ENCODE data around the gene STIM2. TPM values are rescaled to one million over a fixed set of nuclear protein-coding genes. Genes with fewer than 3 reads are reported as not detected.

STIM2 gene
- total and polyA plus RNA-seq, 10 donors = 26.8 to 66.6 (median 49.1) TPM

DNA sequence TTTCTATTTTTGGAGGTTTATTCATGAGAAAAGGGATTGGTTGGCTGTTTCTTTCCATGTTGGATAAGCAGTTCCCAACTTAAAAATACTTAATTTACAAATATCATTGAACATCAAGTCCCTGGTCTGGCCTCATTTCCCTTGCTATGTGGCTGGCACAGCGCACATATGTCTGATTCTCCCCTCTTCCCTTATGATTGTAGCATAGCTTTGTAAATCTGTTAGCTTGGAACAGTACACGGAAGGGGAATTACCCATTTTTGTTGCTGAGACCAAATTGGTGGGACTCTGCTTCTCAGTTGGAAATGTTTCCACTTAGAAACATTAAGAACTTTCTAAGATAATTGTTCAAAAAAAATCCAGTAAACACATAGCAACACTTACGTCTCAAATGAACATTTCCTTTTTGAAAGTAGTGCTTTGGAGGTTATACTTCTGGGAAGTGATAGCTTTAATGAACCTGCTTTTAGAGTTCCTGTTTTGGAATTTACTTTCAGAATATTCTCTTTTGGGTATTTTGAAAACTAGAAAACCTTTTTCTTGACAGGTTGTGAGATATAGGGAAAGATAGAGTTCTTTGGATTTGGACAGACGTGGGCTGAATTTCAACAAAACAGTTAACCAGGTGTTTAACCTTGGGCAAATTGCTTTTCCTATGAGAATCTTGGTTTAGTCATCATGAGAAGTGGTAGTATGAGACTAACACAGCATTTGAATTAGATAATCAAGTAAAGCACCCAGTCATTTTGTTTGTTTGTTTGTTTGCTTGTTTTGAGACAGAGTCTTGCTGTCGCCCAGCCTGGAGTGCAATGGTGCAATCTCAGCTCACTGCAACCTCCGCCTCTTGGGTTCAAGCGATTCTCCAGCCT, 47.3 kb downstream of the STIM2 start:
- H3K4me3 ChIP-seq = no peak overlapping the region
- no peak for TF ChIP-seq POLR2AphosphoS5 (IDR thresholded peaks at IDR 0.05)
- TF ChIP-seq, protein P1, sequence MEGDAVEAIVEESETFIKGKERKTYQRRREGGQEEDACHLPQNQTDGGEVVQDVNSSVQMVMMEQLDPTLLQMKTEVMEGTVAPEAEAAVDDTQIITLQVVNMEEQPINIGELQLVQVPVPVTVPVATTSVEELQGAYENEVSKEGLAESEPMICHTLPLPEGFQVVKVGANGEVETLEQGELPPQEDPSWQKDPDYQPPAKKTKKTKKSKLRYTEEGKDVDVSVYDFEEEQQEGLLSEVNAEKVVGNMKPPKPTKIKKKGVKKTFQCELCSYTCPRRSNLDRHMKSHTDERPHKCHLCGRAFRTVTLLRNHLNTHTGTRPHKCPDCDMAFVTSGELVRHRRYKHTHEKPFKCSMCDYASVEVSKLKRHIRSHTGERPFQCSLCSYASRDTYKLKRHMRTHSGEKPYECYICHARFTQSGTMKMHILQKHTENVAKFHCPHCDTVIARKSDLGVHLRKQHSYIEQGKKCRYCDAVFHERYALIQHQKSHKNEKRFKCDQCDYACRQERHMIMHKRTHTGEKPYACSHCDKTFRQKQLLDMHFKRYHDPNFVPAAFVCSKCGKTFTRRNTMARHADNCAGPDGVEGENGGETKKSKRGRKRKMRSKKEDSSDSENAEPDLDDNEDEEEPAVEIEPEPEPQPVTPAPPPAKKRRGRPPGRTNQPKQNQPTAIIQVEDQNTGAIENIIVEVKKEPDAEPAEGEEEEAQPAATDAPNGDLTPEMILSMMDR (IDR thresholded peaks at IDR 0.05 in 8 of 11, conservative IDR thresholded peaks at IDR 0.05 in 3 of 11) = no peak
- no peak for TF ChIP-seq POLR2A (IDR thresholded peaks at IDR 0.05)
- H3K9me3 ChIP-seq = no peaks in the 10 kb centered on the region
- no peaks in the 10 kb centered on the region for H3K27me3 ChIP-seq (replicated peaks in 1 of 7)
- WGBS, 5 donors = 59 to 74% (median 67%) methylated on average over 7 of the region's 7 CpGs
- H3K27ac ChIP-seq = peak overlapping the region in 6 of 8 donors; percentile 30 to 69 (median 54)
- no peak for DNase-seq
- intact Hi-C loops (cut with DNase I; ENCODE audit: low total_unique reads) = no loop called here
- peaks cover 8 to 96% (median 69%) of the 10 kb centered on the region in 6 donors for H3K4me1 ChIP-seq
- no peaks in the 10 kb centered on the region for H3K36me3 ChIP-seq

DNA sequence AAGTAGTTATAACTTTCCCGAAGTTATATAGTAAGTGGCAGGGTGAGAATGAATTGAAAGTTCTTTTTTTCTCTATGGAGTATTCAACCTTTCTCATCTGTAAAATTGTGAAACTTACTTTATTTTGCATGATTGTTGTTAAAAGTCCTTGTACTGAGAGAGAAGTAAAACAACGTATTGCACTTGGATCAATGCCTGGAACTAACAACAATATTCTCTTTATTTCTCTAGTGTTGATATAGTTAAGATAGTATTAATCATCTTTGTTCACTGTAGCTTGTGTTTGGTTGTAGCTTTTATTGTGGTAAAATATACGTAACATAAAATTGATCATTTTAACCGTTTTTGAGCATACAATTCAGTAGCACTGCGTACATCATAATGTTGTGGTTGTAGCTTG, 48.7 kb downstream of the STIM2 start:
- H3K36me3 ChIP-seq = no peaks in the 10 kb centered on the region
- H3K4me3 ChIP-seq = no peak overlapping the region
- H3K27me3 ChIP-seq (replicated peaks in 1 of 7) = no peaks in the 10 kb centered on the region
- TF ChIP-seq, protein P1 (IDR thresholded peaks at IDR 0.05 in 8 of 11, conservative IDR thresholded peaks at IDR 0.05 in 3 of 11) = no peak
- no peak for TF ChIP-seq POLR2AphosphoS5 (IDR thresholded peaks at IDR 0.05)
- no peak for TF ChIP-seq POLR2A (IDR thresholded peaks at IDR 0.05)
- H3K27ac ChIP-seq = no peak overlapping the region
- WGBS, 5 donors = 91 to 95% (median 93%) methylated on average over 5 of the region's 5 CpGs
- DNase-seq = no peak
- peaks cover 12 to 96% (median 70%) of the 10 kb centered on the region in 6 donors for H3K4me1 ChIP-seq
- intact Hi-C loops (cut with DNase I; ENCODE audit: low total_unique reads) = no loop called here
- H3K9me3 ChIP-seq = no peaks in the 10 kb centered on the region

DNA sequence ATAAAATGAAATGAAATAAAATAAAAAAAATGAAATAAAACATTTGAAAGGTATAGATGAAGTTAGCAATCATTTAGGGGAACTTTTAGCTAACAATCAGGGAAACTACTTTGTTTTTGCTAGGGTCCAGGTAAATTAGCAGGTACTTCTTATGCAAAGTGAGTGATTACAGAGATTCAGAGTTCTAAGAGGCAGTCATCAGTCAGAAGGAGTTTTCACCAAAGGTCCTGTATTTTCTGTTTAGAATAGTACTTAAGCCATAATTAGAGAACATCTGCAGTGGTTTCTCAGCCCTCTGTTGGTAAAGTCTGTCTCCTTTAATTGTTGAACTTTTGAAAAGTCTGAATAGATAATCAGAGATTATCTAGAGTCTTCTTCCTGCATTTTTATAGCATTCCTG, 50.6 kb downstream of the STIM2 start:
- H3K9me3 ChIP-seq = no peaks in the 10 kb centered on the region
- H3K36me3 ChIP-seq = no peaks in the 10 kb centered on the region
- no peak overlapping the region for H3K4me3 ChIP-seq
- H3K4me1 ChIP-seq = peaks cover 12 to 98% (median 75%) of the 10 kb centered on the region in 6 donors
- no peak overlapping the region for H3K27ac ChIP-seq
- no peaks in the 10 kb centered on the region for H3K27me3 ChIP-seq (replicated peaks in 1 of 7)
- TF ChIP-seq, protein P1 (IDR thresholded peaks at IDR 0.05 in 8 of 11, conservative IDR thresholded peaks at IDR 0.05 in 3 of 11) = no peak
- TF ChIP-seq POLR2AphosphoS5 (IDR thresholded peaks at IDR 0.05) (no peak), POLR2A (IDR thresholded peaks at IDR 0.05) (no peak)
- intact Hi-C loops (cut with DNase I; ENCODE audit: low total_unique reads) = no loop called here
- DNase-seq = no peak

DNA sequence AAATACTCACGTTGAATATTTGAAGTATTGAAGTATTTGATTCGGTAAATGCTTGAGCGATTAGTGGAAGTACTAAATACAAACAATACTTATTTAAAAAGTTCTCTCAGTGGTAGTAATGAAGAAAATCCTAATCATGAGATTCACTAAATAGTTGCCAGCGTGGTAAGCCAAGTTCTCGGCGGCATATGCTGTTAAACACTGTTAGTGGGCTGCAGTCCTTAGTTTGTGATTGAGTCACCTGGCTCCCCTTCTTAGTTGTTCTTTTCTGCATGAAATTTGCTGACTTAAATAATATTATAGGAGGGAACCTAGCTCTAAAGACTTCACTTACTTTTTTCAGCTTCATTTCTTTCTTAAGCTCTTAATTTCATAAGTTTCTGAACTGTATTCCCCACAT, 51.4 kb downstream of the STIM2 start:
- intact Hi-C loops (cut with DNase I; ENCODE audit: low total_unique reads) = no loop called here
- no peak overlapping the region for H3K4me3 ChIP-seq
- 89 to 96% (median 94%) methylated on average over 6 of the region's 6 CpGs for WGBS, 5 donors
- H3K27ac ChIP-seq = no peak overlapping the region
- H3K4me1 ChIP-seq = peaks cover 9 to 98% (median 76%) of the 10 kb centered on the region in 6 donors
- no peaks in the 10 kb centered on the region for H3K27me3 ChIP-seq (replicated peaks in 1 of 7)
- no peak for DNase-seq
- no peaks in the 10 kb centered on the region for H3K9me3 ChIP-seq
- TF ChIP-seq, protein P1 (IDR thresholded peaks at IDR 0.05 in 8 of 11, conservative IDR thresholded peaks at IDR 0.05 in 3 of 11) = no peak
- TF ChIP-seq POLR2AphosphoS5 (IDR thresholded peaks at IDR 0.05) = no peak
- TF ChIP-seq POLR2A (IDR thresholded peaks at IDR 0.05) = no peak
- no peaks in the 10 kb centered on the region for H3K36me3 ChIP-seq

All from spleen (tissue), 11 donors.